K562 (cell line): ENCODE results near the gene EFNA2. TPM values are rescaled to one million over a fixed set of nuclear protein-coding genes. Genes with fewer than 3 reads are reported as not detected.

Source experiments
- BMI1 ChIP-seq: fragments of 150-350 bp; IDR thresholded peaks from 2 replicates; pipeline ENCODE4 v1.6.1; 2014; ENCODE audit warnings: low read length
- CBX8 ChIP-seq: fragments of 200-600 bp; sonication (generic); IDR thresholded peaks from 2 replicates; pipeline ENCODE4 v1.6.1; 2012; ENCODE audit warnings: borderline replicate concordance, mixed run types, low read depth, mild to moderate bottlenecking, moderate library complexity, mixed read lengths, low read length, control low read depth, inconsistent platforms; ENCODE audit not compliant: poor library complexity, severe bottlenecking; ENCODE audit errors: extremely low read depth
- CSDE1 ChIP-seq, 2 experiments: fragments of 450-650 bp; IDR thresholded peaks; 2 replicates each; pipeline ENCODE4 v1.6.1; 2016; ENCODE audit warnings: mild to moderate bottlenecking in 1 of 2
- FOSL1 ChIP-seq: fragments of 200-800 bp; sonication (Bioruptor generic); conservative IDR thresholded peaks from 2 replicates; pipeline ENCODE4 v1.6.1; 2016; ENCODE audit warnings: missing genetic modification characterization, missing compliant biosample characterization
- HMGXB4 ChIP-seq: sonication (generic); formaldehyde crosslinking; IDR thresholded peaks from 2 replicates; pipeline ENCODE4 v1.8.1; 2023; ENCODE audit warnings: mild to moderate bottlenecking, missing genetic modification reagents
- KLF16 ChIP-seq: IDR thresholded peaks from 2 replicates; pipeline ENCODE4 v1.6.1; 2016; ENCODE audit warnings: antibody characterized with exemption
- MAX ChIP-seq: sonication (generic); formaldehyde crosslinking; IDR thresholded peaks from 2 replicates; pipeline ENCODE4 v1.9.0; 2022; ENCODE audit warnings: mild to moderate bottlenecking, missing genetic modification reagents
- MEIS2 ChIP-seq: fragments of 450-650 bp; IDR thresholded peaks from 2 replicates; pipeline ENCODE4 v1.6.1; 2014; ENCODE audit warnings: mild to moderate bottlenecking; ENCODE audit not compliant: partially characterized antibody
- SP1 ChIP-seq: sonication (generic); formaldehyde crosslinking; IDR thresholded peaks from 2 replicates; pipeline ENCODE4 v1.8.1; 2022; ENCODE audit warnings: mild to moderate bottlenecking, missing genetic modification reagents
- TRIM25 ChIP-seq: fragments of 450-650 bp; IDR thresholded peaks from 2 replicates; pipeline ENCODE4 v1.7.0; 2016; ENCODE audit warnings: borderline replicate concordance
- ZNF224 ChIP-seq: sonication (generic); formaldehyde crosslinking; IDR thresholded peaks from 2 replicates; pipeline ENCODE4 v1.8.0; 2022; ENCODE audit warnings: mild to moderate bottlenecking, missing genetic modification reagents
- ZNF586 ChIP-seq: fragments of 450-650 bp; formaldehyde crosslinking; conservative IDR thresholded peaks from 2 replicates; pipeline ENCODE4 v1.4.0; 2020; ENCODE audit warnings: mild to moderate bottlenecking, moderate library complexity
- ZNF592 ChIP-seq: fragments of 450-650 bp; IDR thresholded peaks from 2 replicates; pipeline ENCODE4 v1.6.1; 2017; ENCODE audit warnings: antibody characterized with exemption, mild to moderate bottlenecking
- ZNF780A ChIP-seq: fragments of 250-450 bp; sonication (Bioruptor Pico); IDR thresholded peaks from 2 replicates; pipeline ENCODE4 v1.5.0; 2021; ENCODE audit warnings: mild to moderate bottlenecking
- polyA plus RNA-seq, 8 experiments: library from polyadenylated mRNA; depleted of rRNA in 4 of 8; stranded (reverse) in 5 of 8; unstranded in 3 of 8; fragments of >200 nt; fragmentation: Nextera tagmentation in 2 of 8; fragmentation: Illumina TruSeq in 1 of 8; extraction: Ambion mirVana in 2 of 8; extraction: Trizol in 1 of 8; gene quantifications; 2 replicates each; pipeline versions ENCODE4 v1.2.1 to v1.2.3, GENCODE V29; 2011 to 2014; ENCODE audit warnings: inconsistent platforms in 1 of 8, missing spikeins in 1 of 8
- total RNA-seq, 7 experiments: library from RNA; depleted of rRNA in 6 of 7; stranded (reverse); fragments of >200 nt in 6 of 7; fragmentation: Illumina TruSeq in 2 of 7; extraction: Trizol in 2 of 7; gene quantifications; 2 replicates each; pipeline versions ENCODE4 v1.2.1 to v1.2.3, GENCODE V29; 2011 to 2021; ENCODE audit warnings: low replicate concordance in 1 of 7
- TF ChIP-seq, protein P1 (sequence below): fragments of 450-650 bp; IDR thresholded peaks from 2 replicates; pipeline ENCODE4 v1.6.1; 2016; ENCODE audit warnings: missing biosample characterization, missing genetic modification characterization

EFNA2 gene
- total and polyA plus RNA-seq, 9 of the 15 experiments (the other 6 are each of a cell fraction or from before 2014, with no cell fraction given), result 0.11 to 0.44 (median 0.15) TPM; not detected in 6

DNA sequence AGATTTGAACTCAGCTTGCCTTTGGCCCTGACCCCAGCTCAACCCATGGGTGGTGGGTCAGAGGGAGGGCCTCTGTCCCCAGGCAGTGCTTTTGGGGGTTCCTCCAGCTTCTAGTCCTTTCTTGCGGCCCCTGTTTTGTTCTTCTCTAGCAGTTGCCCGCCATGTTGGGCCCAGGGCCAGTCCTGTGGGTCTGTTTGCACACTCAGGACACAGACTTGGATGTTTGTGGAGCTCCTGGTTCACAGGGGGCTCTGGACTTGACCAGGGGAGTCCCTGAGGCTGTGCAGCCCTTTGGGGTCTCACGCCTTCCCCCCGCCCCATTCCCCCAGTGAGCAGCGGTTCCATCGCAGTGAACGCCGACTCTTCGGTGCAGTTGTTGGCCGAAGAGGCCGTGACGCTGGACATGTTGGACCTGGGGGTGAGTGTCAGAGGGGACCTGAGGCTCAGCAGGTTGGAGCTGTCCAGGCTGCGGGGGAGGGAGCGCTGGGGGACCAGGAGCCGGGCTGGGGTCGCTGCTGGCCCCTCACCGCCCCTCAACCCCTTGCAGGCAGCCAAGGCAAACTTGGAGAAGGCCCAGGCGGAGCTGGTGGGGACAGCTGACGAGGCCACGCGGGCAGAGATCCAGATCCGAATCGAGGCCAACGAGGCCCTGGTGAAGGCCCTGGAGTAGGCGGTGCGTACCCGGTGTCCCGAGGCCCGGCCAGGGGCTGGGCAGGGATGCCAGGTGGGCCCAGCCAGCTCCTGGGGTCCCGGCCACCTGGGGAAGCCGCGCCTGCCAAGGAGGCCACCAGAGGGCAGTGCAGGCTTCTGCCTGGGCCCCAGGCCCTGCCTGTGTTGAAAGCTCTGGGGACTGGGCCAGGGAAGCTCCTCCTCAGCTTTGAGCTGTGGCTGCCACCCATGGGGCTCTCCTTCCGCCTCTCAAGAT is 41.6 kb upstream of the EFNA2 start (continued):
- TF ChIP-seq CSDE1 (IDR thresholded peaks at IDR 0.05) (no peak), KLF16 (peak; percentile 49; the same call in 1 of the 2 replicates), TRIM25 (no peak), CBX8 (no peak), FOSL1 (tag) (no peak), ZNF586 (CRISPR knock-in tag) (no peak), ZNF780A (CRISPR knock-in tag) (no peak), HMGXB4 (0 out of 2 replicates have a peak, but pooled peaks have one; percentile 48), ZNF224 (CRISPR knock-in tag) (no peak), BMI1 (no peak), SP1 (peak; percentile 71), ZNF592 (peak; percentile 59; the same call in 1 of the 2 replicates), MEIS2 (peak; percentile 55), MAX (CRISPR knock-in tag) (peak; percentile 50; the same call in 1 of the 2 replicates)
- TF ChIP-seq, protein P1, sequence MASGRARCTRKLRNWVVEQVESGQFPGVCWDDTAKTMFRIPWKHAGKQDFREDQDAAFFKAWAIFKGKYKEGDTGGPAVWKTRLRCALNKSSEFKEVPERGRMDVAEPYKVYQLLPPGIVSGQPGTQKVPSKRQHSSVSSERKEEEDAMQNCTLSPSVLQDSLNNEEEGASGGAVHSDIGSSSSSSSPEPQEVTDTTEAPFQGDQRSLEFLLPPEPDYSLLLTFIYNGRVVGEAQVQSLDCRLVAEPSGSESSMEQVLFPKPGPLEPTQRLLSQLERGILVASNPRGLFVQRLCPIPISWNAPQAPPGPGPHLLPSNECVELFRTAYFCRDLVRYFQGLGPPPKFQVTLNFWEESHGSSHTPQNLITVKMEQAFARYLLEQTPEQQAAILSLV (tag), result no peak
